CD4-positive, alpha-beta T cell treated with Interleukin-15 for 4 hours (primary cell): ENCODE data around the gene ATP9B.

Source experiments
- DNase-seq: peaks from one replicate; pipeline ENCODE4 v3.0.0-alpha.2; 2020; ENCODE audit warnings: low spot score

Gene ATP9B

GRCh38 chr18:79413025-79413424 is 343.8 kb downstream of the ATP9B start:
- DNase-seq: no peak

GRCh38 chr18:79413426-79413825 is 344.2 kb downstream of the ATP9B start:
- no peak for DNase-seq

- DNase-seq: no peak
Measured at GRCh38 chr18:79413901-79414300, 344.7 kb downstream of the ATP9B start.

GRCh38 chr18:79416022-79416676 is 347.0 kb downstream of the ATP9B start:
- DNase-seq: no peak

DNA sequence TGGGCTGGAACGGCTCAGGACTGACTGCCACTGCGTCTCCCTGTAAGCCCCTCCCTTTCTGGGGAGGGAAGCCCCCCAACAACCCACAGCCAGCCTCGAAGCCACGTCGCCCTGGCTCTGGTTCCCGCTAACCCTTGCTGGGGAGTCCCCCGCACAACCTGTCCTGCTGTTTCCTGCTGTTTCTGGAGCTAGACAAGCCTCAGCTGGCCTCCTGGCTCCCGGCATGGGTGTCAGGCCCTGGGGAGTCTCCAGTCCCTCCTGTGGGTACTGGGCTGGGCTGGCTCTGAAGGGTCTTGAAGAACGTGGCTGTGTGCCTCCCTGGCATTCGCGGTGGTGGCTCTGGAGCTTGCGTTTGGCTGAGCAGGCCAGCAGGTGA is 347.5 kb downstream of the ATP9B start:
- no peak for DNase-seq

DNA sequence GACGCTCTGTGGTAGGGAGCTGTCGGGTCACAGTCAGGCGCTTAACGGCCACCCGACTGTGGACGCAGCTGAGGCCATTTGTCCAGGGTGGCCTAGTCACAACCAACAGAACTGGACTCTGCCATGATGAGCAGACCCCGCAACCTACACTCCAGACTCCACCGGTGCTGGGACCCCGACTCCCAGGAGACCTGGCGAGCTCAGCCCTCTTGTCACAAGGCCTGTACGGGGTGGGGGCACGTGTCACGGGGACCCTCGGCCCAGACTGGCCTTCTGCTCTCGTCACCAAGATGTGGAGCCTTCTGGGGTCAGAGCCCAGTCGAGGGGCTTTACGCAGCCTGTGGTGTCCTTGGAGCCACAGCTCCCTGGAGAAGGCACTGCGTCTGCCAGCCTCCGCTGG is 349.0 kb downstream of the ATP9B start:
- no peak for DNase-seq

DNA sequence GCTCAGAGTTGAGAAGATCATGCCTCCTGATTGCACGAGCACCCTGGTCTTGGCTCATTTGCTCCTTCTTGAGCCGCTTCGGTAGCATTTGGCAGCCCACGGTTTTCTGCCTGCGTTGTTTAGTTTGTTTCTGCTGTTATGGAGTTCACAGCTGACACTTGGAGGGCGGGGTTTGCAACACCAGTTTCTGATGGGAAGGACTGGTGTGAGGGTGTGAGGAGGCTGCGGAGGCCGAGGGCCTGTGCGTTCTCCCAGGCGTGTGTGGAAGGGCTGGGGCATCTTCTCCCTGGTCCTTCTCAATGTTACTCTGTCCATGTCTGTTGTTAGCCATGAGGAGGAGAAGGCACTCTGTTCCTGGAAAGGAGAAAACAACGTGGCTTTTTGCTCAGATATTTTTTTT is 349.4 kb downstream of the ATP9B start:
- DNase-seq: no peak

- no peak for DNase-seq
Measured at GRCh38 chr18:79420033-79420745, 351.0 kb downstream of the ATP9B start.

GRCh38 chr18:79421275-79421857 is 352.2 kb downstream of the ATP9B start:
- no peak for DNase-seq

- no peak for DNase-seq
Measured at GRCh38 chr18:79422022-79422782, 353.0 kb downstream of the ATP9B start.

GRCh38 chr18:79422783-79423165 is 353.6 kb downstream of the ATP9B start:
- no peak for DNase-seq

GRCh38 chr18:79423211-79424007 is 354.2 kb downstream of the ATP9B start:
- DNase-seq: no peak

GRCh38 chr18:79424008-79424565 is 354.9 kb downstream of the ATP9B start:
- no peak for DNase-seq

- no peak for DNase-seq
Measured at GRCh38 chr18:79424880-79425568, 355.8 kb downstream of the ATP9B start.

DNA sequence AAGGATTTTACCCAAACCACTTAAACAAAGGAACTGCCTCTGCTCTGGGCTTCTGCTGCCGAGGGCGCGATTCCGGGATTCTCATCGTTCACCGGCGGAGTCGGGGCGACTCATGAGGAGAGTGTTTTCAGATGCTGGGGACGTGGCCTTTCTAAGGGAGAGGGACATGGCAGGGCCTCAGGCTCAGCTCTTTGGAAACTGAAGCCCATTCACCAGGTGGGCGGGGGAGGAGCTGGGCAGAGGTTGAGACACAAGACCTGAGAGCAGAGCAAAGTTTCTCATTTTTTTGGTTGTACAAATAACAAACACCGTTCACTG is 356.3 kb downstream of the ATP9B start:
- DNase-seq: no peak

- DNase-seq: no peak
Measured at GRCh38 chr18:79426376-79427300, 357.4 kb downstream of the ATP9B start.

- DNase-seq: no peak
Measured at GRCh38 chr18:79427368-79428225, 358.4 kb downstream of the ATP9B start.
